GM23338 (cell line): Measurements from ENCODE around the gene PXT1.

ENCODE experiments used
- CREB1 ChIP-seq: fragments of 250-450 bp; sonication (Bioruptor Pico); IDR thresholded peaks from 2 replicates; pipeline ENCODE4 v1.5.0; 2020; ENCODE audit warnings: low read depth, mild to moderate bottlenecking, moderate library complexity
- EZH2 ChIP-seq: fragments of 200-600 bp; sonication (generic); IDR thresholded peaks from one replicate; pipeline ENCODE4 v1.8.0; 2017; ENCODE audit warnings: antibody characterized with exemption, mild to moderate bottlenecking, low read depth; ENCODE audit not compliant: unreplicated experiment
- EZH2phosphoT487 ChIP-seq: fragments of 200-600 bp; sonication (generic); IDR thresholded peaks from one replicate; pipeline ENCODE4 v1.8.1; 2018; ENCODE audit warnings: antibody characterized with exemption; ENCODE audit not compliant: unreplicated experiment
- POLR2AphosphoS5 ChIP-seq: IDR thresholded peaks from 2 replicates; pipeline ENCODE4 v1.6.1; 2016; ENCODE audit warnings: antibody characterized with exemption, low read depth
- ZNF114 ChIP-seq: fragments of 250-450 bp; sonication (Bioruptor Pico); IDR thresholded peaks from 2 replicates; pipeline ENCODE4 v1.5.0; 2020; ENCODE audit warnings: mild to moderate bottlenecking, moderate library complexity
- ZNF331 ChIP-seq: fragments of 250-450 bp; sonication (Bioruptor Pico); IDR thresholded peaks from 2 replicates; pipeline ENCODE4 v1.5.0; 2020; ENCODE audit warnings: low read depth, mild to moderate bottlenecking, moderate library complexity
- TF ChIP-seq, protein P1 (sequence below), 2 experiments: fragments of 200-600 bp in 1 of 2; sonication (generic) in 1 of 2; conservative IDR thresholded peaks; 2 replicates each; pipeline versions ENCODE4 v1.5.1 to v1.6.1; 2016 to 2017; ENCODE audit warnings: antibody characterized with exemption in 2 of 2, low read depth in 2 of 2, mild to moderate bottlenecking in 2 of 2, moderate library complexity in 1 of 2
- TF ChIP-seq, protein P2 (sequence below): IDR thresholded peaks from one replicate; pipeline ENCODE4 v1.6.1; 2018; ENCODE audit warnings: antibody characterized with exemption; ENCODE audit not compliant: unreplicated experiment
- TF ChIP-seq, protein P3 (sequence below): fragments of 250-450 bp; sonication (Bioruptor Pico); IDR thresholded peaks from 2 replicates; pipeline ENCODE4 v1.5.0; 2020; ENCODE audit warnings: mild to moderate bottlenecking, moderate library complexity
- TF ChIP-seq, protein P4 (sequence below): IDR thresholded peaks from 2 replicates; pipeline ENCODE4 v1.6.1; 2016; ENCODE audit warnings: antibody characterized with exemption

- TF ChIP-seq, protein P1, sequence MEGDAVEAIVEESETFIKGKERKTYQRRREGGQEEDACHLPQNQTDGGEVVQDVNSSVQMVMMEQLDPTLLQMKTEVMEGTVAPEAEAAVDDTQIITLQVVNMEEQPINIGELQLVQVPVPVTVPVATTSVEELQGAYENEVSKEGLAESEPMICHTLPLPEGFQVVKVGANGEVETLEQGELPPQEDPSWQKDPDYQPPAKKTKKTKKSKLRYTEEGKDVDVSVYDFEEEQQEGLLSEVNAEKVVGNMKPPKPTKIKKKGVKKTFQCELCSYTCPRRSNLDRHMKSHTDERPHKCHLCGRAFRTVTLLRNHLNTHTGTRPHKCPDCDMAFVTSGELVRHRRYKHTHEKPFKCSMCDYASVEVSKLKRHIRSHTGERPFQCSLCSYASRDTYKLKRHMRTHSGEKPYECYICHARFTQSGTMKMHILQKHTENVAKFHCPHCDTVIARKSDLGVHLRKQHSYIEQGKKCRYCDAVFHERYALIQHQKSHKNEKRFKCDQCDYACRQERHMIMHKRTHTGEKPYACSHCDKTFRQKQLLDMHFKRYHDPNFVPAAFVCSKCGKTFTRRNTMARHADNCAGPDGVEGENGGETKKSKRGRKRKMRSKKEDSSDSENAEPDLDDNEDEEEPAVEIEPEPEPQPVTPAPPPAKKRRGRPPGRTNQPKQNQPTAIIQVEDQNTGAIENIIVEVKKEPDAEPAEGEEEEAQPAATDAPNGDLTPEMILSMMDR (conservative IDR thresholded peaks at IDR 0.05; ENCODE audit: low read depth in 2 of 2) = no peak
- TF ChIP-seq, protein P2, sequence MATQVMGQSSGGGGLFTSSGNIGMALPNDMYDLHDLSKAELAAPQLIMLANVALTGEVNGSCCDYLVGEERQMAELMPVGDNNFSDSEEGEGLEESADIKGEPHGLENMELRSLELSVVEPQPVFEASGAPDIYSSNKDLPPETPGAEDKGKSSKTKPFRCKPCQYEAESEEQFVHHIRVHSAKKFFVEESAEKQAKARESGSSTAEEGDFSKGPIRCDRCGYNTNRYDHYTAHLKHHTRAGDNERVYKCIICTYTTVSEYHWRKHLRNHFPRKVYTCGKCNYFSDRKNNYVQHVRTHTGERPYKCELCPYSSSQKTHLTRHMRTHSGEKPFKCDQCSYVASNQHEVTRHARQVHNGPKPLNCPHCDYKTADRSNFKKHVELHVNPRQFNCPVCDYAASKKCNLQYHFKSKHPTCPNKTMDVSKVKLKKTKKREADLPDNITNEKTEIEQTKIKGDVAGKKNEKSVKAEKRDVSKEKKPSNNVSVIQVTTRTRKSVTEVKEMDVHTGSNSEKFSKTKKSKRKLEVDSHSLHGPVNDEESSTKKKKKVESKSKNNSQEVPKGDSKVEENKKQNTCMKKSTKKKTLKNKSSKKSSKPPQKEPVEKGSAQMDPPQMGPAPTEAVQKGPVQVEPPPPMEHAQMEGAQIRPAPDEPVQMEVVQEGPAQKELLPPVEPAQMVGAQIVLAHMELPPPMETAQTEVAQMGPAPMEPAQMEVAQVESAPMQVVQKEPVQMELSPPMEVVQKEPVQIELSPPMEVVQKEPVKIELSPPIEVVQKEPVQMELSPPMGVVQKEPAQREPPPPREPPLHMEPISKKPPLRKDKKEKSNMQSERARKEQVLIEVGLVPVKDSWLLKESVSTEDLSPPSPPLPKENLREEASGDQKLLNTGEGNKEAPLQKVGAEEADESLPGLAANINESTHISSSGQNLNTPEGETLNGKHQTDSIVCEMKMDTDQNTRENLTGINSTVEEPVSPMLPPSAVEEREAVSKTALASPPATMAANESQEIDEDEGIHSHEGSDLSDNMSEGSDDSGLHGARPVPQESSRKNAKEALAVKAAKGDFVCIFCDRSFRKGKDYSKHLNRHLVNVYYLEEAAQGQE = no peak
- TF ChIP-seq EZH2phosphoT487 (no peak), EZH2 (no peak), CREB1 (CRISPR knock-in tag) (no peak), POLR2AphosphoS5 (no peak), ZNF114 (no peak), ZNF331 (CRISPR knock-in tag) (no peak)
- TF ChIP-seq, protein P3, sequence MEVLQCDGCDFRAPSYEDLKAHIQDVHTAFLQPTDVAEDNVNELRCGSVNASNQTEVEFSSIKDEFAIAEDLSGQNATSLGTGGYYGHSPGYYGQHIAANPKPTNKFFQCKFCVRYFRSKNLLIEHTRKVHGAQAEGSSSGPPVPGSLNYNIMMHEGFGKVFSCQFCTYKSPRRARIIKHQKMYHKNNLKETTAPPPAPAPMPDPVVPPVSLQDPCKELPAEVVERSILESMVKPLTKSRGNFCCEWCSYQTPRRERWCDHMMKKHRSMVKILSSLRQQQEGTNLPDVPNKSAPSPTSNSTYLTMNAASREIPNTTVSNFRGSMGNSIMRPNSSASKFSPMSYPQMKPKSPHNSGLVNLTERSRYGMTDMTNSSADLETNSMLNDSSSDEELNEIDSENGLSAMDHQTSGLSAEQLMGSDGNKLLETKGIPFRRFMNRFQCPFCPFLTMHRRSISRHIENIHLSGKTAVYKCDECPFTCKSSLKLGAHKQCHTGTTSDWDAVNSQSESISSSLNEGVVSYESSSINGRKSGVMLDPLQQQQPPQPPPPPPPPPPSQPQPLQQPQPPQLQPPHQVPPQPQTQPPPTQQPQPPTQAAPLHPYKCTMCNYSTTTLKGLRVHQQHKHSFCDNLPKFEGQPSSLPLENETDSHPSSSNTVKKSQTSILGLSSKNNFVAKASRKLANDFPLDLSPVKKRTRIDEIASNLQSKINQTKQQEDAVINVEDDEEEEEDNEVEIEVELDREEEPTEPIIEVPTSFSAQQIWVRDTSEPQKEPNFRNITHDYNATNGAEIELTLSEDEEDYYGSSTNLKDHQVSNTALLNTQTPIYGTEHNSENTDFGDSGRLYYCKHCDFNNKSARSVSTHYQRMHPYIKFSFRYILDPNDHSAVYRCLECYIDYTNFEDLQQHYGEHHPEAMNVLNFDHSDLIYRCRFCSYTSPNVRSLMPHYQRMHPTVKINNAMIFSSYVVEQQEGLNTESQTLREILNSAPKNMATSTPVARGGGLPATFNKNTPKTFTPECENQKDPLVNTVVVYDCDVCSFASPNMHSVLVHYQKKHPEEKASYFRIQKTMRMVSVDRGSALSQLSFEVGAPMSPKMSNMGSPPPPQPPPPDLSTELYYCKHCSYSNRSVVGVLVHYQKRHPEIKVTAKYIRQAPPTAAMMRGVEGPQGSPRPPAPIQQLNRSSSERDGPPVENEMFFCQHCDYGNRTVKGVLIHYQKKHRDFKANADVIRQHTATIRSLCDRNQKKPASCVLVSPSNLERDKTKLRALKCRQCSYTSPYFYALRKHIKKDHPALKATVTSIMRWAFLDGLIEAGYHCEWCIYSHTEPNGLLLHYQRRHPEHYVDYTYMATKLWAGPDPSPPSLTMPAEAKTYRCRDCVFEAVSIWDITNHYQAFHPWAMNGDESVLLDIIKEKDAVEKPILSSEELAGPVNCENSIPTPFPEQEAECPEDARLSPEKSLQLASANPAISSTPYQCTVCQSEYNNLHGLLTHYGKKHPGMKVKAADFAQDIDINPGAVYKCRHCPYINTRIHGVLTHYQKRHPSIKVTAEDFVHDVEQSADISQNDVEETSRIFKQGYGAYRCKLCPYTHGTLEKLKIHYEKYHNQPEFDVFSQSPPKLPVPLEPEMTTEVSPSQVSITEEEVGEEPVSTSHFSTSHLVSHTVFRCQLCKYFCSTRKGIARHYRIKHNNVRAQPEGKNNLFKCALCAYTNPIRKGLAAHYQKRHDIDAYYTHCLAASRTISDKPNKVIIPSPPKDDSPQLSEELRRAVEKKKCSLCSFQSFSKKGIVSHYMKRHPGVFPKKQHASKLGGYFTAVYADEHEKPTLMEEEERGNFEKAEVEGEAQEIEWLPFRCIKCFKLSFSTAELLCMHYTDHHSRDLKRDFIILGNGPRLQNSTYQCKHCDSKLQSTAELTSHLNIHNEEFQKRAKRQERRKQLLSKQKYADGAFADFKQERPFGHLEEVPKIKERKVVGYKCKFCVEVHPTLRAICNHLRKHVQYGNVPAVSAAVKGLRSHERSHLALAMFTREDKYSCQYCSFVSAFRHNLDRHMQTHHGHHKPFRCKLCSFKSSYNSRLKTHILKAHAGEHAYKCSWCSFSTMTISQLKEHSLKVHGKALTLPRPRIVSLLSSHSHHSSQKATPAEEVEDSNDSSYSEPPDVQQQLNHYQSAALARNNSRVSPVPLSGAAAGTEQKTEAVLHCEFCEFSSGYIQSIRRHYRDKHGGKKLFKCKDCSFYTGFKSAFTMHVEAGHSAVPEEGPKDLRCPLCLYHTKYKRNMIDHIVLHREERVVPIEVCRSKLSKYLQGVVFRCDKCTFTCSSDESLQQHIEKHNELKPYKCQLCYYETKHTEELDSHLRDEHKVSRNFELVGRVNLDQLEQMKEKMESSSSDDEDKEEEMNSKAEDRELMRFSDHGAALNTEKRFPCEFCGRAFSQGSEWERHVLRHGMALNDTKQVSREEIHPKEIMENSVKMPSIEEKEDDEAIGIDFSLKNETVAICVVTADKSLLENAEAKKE (CRISPR knock-in tag) = no peak
- TF ChIP-seq, protein P4, sequence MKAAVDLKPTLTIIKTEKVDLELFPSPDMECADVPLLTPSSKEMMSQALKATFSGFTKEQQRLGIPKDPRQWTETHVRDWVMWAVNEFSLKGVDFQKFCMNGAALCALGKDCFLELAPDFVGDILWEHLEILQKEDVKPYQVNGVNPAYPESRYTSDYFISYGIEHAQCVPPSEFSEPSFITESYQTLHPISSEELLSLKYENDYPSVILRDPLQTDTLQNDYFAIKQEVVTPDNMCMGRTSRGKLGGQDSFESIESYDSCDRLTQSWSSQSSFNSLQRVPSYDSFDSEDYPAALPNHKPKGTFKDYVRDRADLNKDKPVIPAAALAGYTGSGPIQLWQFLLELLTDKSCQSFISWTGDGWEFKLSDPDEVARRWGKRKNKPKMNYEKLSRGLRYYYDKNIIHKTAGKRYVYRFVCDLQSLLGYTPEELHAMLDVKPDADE = no peak
Measured at GRCh38 chr6:36376183-36376582, 66.5 kb downstream of the PXT1 start.
